ENCODE data around the gene TSPAN13.
"Not testable (repeated sequence)": the region's sequence is repeated elsewhere in the genome, so short reads cannot be mapped to it uniquely, and the experiment has no call there.

Gene TSPAN13

GRCh38 chr7:16762177-16762576 is 8.6 kb downstream of the TSPAN13 start:
- Histone ChIP-seq H4K20me1 (ENCODE audit: insufficient read depth, low read length) (no peaks in the 10 kb centered on the region), H3K9me3 (ENCODE audit: insufficient read depth, low read length, severe bottlenecking) (no peaks in the 10 kb centered on the region), H3K27ac (ENCODE audit: low read length) (no peak overlapping the region), H3K4me1 (ENCODE audit: insufficient read depth, low read length) (no peaks in the 10 kb centered on the region), H3K36me3 (ENCODE audit: insufficient read depth, low read length) (no peaks in the 10 kb centered on the region), H2AFZ (ENCODE audit: low read depth, low read length) (no peak overlapping the region), H3K79me2 (ENCODE audit: insufficient read depth, low read length) (no peaks in the 10 kb centered on the region), H3K4me3 (ENCODE audit: low read depth in 1 of 2, low read length in 2 of 2) (no peak overlapping the region), H3K4me2 (ENCODE audit: insufficient read depth, low read length) (no peak overlapping the region), H3K27me3 (ENCODE audit: insufficient read depth, low read length, poor library complexity) (no peaks in the 10 kb centered on the region), H3K9ac (ENCODE audit: low read depth, low read length) (no peak overlapping the region)
- ATAC-seq (ENCODE audit: insufficient read depth, low read depth) (no peak), DNase-seq (no peak)
- TF ChIP-seq CTCF (IDR thresholded peaks at IDR 0.05; ENCODE audit: borderline replicate concordance, extremely low read depth, low read length, poor library complexity, severe bottlenecking) (no peak), EZH2 (IDR thresholded peaks at IDR 0.05; ENCODE audit: borderline replicate concordance, low read depth, low read length, severe bottlenecking) (no peak)

- no peak overlapping the region for H3K4me3 ChIP-seq (ENCODE audit: low read depth in 1 of 2, low read length in 2 of 2)
- no peaks in the 10 kb centered on the region for H3K36me3 ChIP-seq (ENCODE audit: insufficient read depth, low read length)
- H3K4me1 ChIP-seq (ENCODE audit: insufficient read depth, low read length): no peaks in the 10 kb centered on the region
- no peaks in the 10 kb centered on the region for H3K9me3 ChIP-seq (ENCODE audit: insufficient read depth, low read length, severe bottlenecking)
- H3K9ac ChIP-seq (ENCODE audit: low read depth, low read length): no peak overlapping the region
- no peaks in the 10 kb centered on the region for H3K79me2 ChIP-seq (ENCODE audit: insufficient read depth, low read length)
- TF ChIP-seq EZH2 (IDR thresholded peaks at IDR 0.05; ENCODE audit: borderline replicate concordance, low read depth, low read length, severe bottlenecking) (no peak), CTCF (IDR thresholded peaks at IDR 0.05; ENCODE audit: borderline replicate concordance, extremely low read depth, low read length, poor library complexity, severe bottlenecking) (no peak)
- H3K27ac ChIP-seq (ENCODE audit: low read length): no peak overlapping the region
- no peaks in the 10 kb centered on the region for H3K27me3 ChIP-seq (ENCODE audit: insufficient read depth, low read length, poor library complexity)
- H2AFZ ChIP-seq (ENCODE audit: low read depth, low read length): no peak overlapping the region
- H4K20me1 ChIP-seq (ENCODE audit: insufficient read depth, low read length): no peaks in the 10 kb centered on the region
- ATAC-seq (ENCODE audit: insufficient read depth, low read depth) (no peak), DNase-seq (no peak)
- H3K4me2 ChIP-seq (ENCODE audit: insufficient read depth, low read length): no peak overlapping the region
Measured at GRCh38 chr7:16764942-16765341, 11.4 kb downstream of the TSPAN13 start.

- Histone ChIP-seq H3K79me2 (ENCODE audit: insufficient read depth, low read length) (no peaks in the 10 kb centered on the region), H3K27me3 (ENCODE audit: insufficient read depth, low read length, poor library complexity) (no peaks in the 10 kb centered on the region), H2AFZ (ENCODE audit: low read depth, low read length) (no peak overlapping the region), H4K20me1 (ENCODE audit: insufficient read depth, low read length) (no peaks in the 10 kb centered on the region), H3K4me3 (ENCODE audit: low read depth in 1 of 2, low read length in 2 of 2) (no peak overlapping the region), H3K4me1 (ENCODE audit: insufficient read depth, low read length) (no peaks in the 10 kb centered on the region), H3K27ac (ENCODE audit: low read length) (no peak overlapping the region), H3K9ac (ENCODE audit: low read depth, low read length) (no peak overlapping the region), H3K36me3 (ENCODE audit: insufficient read depth, low read length) (no peaks in the 10 kb centered on the region), H3K9me3 (ENCODE audit: insufficient read depth, low read length, severe bottlenecking) (no peaks in the 10 kb centered on the region), H3K4me2 (ENCODE audit: insufficient read depth, low read length) (no peak overlapping the region)
- TF ChIP-seq CTCF (IDR thresholded peaks at IDR 0.05; ENCODE audit: borderline replicate concordance, extremely low read depth, low read length, poor library complexity, severe bottlenecking): no peak
- no peak for TF ChIP-seq EZH2 (IDR thresholded peaks at IDR 0.05; ENCODE audit: borderline replicate concordance, low read depth, low read length, severe bottlenecking)
- ATAC-seq (ENCODE audit: insufficient read depth, low read depth) (no peak), DNase-seq (no peak)
Measured at GRCh38 chr7:16765436-16765859, 11.9 kb downstream of the TSPAN13 start.

DNA sequence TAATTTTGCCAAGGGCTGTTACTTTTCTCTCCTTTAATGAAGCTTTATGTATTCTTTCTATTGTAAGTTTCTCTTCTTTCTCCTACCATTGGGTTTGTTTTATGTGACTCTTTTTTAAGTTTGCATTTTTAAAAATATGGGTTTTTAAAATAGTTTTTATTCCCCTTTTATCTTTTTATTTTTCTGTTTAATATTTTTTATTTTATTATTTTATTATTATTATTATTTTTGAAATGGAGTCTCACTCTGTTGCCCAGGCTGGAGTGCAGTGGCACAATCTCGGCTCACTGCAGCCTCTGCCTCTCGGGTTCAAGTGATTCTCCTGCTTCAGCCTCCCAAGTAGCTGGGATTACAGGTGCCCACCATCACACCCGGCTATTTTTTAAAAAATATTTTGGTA is 16.4 kb downstream of the TSPAN13 start:
- not testable (repeated sequence) for H3K36me3 ChIP-seq (ENCODE audit: insufficient read depth, low read length); H3K79me2 ChIP-seq (ENCODE audit: insufficient read depth, low read length); H3K4me2 ChIP-seq (ENCODE audit: insufficient read depth, low read length); DNase-seq; H3K27ac ChIP-seq (ENCODE audit: low read length); H3K9me3 ChIP-seq (ENCODE audit: insufficient read depth, low read length, severe bottlenecking); H2AFZ ChIP-seq (ENCODE audit: low read depth, low read length); H3K4me3 ChIP-seq (ENCODE audit: low read depth in 1 of 2, low read length in 2 of 2); H3K27me3 ChIP-seq (ENCODE audit: insufficient read depth, low read length, poor library complexity); H4K20me1 ChIP-seq (ENCODE audit: insufficient read depth, low read length); H3K9ac ChIP-seq (ENCODE audit: low read depth, low read length); H3K4me1 ChIP-seq (ENCODE audit: insufficient read depth, low read length); ATAC-seq (ENCODE audit: insufficient read depth, low read depth)

Measured in DND-41 (cell line).